ENCODE measurements around the gene LRTM2.

GRCh38 chr12:1832801-1833595, 12.6 kb downstream of the LRTM2 start:
- no peak for TF ChIP-seq CTCF (IDR thresholded peaks at IDR 0.05; ENCODE audit: poor library complexity)
- no peak for TF ChIP-seq EZH2 (IDR thresholded peaks at IDR 0.05; ENCODE audit: borderline replicate concordance)
- TF ChIP-seq EZH2phosphoT487 (IDR thresholded peaks at IDR 0.05; ENCODE audit: low read depth, severe bottlenecking, unreplicated experiment): no peak
